A549 (cell line): ENCODE measurements around the gene ANO10.

Experiments used
- BCL3 ChIP-seq: fragments of >200 bp; sonication (Bioruptor Twin); formaldehyde crosslinking; IDR thresholded peaks from 3 replicates; pipeline ENCODE4 v1.6.1; 2016
- CTCF ChIP-seq: fragments of >200 bp; sonication (Bioruptor Twin); formaldehyde crosslinking; IDR thresholded peaks from 3 replicates; pipeline ENCODE4 v1.5.1; 2016
- EP300 ChIP-seq, 2 experiments: fragments of >200 bp; sonication (Bioruptor Twin); formaldehyde crosslinking; IDR thresholded peaks; 2 replicates in 1 of 2; 3 replicates in 1 of 2; pipeline ENCODE4 v1.6.1; 2016 to 2017
- GATA3 ChIP-seq: IDR thresholded peaks from 2 replicates; pipeline ENCODE4 v1.6.1; 2012; ENCODE audit warnings: borderline replicate concordance
- HDAC2 ChIP-seq: fragments of 200-600 bp; sonication (generic); IDR thresholded peaks from 2 replicates; pipeline ENCODE4 v1.6.1; 2016
- HMGXB4 ChIP-seq: fragments of 250-450 bp; sonication (Bioruptor Pico); IDR thresholded peaks from 2 replicates; pipeline ENCODE4 v1.5.0; 2021; ENCODE audit warnings: mild to moderate bottlenecking, moderate library complexity, borderline replicate concordance
- MAFK ChIP-seq: fragments of 450-650 bp; IDR thresholded peaks from 2 replicates; pipeline ENCODE4 v1.6.1; 2014; ENCODE audit not compliant: partially characterized antibody
- POLR2A ChIP-seq: IDR thresholded peaks from 2 replicates; pipeline ENCODE4 v1.6.1; 2012; ENCODE audit warnings: mild to moderate bottlenecking, low read length
- RAD21 ChIP-seq, 2 experiments: fragments of >200 bp in 1 of 2; sonication (Bioruptor Twin) in 1 of 2; formaldehyde crosslinking in 1 of 2; IDR thresholded peaks in 1 of 2; conservative IDR thresholded peaks in 1 of 2; 2 replicates in 1 of 2; 3 replicates in 1 of 2; pipeline ENCODE4 v1.6.1; 2012 to 2018; ENCODE audit warnings: inconsistent platforms in 1 of 2
- REST ChIP-seq: fragments of 200-600 bp; sonication (generic); IDR thresholded peaks from 2 replicates; pipeline ENCODE4 v1.6.1; 2016; ENCODE audit warnings: antibody characterized with exemption, mild to moderate bottlenecking, moderate library complexity
- TP53 ChIP-seq: fragments of 250-450 bp; sonication (Bioruptor Pico); IDR thresholded peaks from 2 replicates; pipeline ENCODE4 v1.5.0; 2021; ENCODE audit warnings: mild to moderate bottlenecking, moderate library complexity
- USF2 ChIP-seq: fragments of 450-650 bp; IDR thresholded peaks from 2 replicates; pipeline ENCODE4 v1.6.1; 2014; ENCODE audit warnings: antibody characterized with exemption

GRCh38 chr3:43451670-43452254, 170.0 kb downstream of the ANO10 start:
- TF ChIP-seq TP53 (CRISPR knock-in tag): no peak
- no peak for TF ChIP-seq CTCF
- TF ChIP-seq BCL3: no peak
- TF ChIP-seq EP300 (IDR thresholded peaks at IDR 0.05): no peak
- TF ChIP-seq POLR2A: no peak
- no peak for TF ChIP-seq HMGXB4 (CRISPR knock-in tag)
- TF ChIP-seq HDAC2: no peak
- TF ChIP-seq GATA3: no peak
- no peak for TF ChIP-seq REST
- TF ChIP-seq RAD21 (conservative IDR thresholded peaks at IDR 0.05 in 1 of 2, IDR thresholded peaks at IDR 0.05 in 1 of 2): no peak
- TF ChIP-seq MAFK: no peak
- no peak for TF ChIP-seq USF2
